ENCODE data around the gene NUCKS1.
A peak's percentile ranks its signal among the peaks of the same experiment; 100 is the strongest.
"Not testable (repeated sequence)": the region's sequence is repeated elsewhere in the genome, so short reads cannot be mapped to it uniquely, and the experiment has no call there.

Gene NUCKS1

DNA sequence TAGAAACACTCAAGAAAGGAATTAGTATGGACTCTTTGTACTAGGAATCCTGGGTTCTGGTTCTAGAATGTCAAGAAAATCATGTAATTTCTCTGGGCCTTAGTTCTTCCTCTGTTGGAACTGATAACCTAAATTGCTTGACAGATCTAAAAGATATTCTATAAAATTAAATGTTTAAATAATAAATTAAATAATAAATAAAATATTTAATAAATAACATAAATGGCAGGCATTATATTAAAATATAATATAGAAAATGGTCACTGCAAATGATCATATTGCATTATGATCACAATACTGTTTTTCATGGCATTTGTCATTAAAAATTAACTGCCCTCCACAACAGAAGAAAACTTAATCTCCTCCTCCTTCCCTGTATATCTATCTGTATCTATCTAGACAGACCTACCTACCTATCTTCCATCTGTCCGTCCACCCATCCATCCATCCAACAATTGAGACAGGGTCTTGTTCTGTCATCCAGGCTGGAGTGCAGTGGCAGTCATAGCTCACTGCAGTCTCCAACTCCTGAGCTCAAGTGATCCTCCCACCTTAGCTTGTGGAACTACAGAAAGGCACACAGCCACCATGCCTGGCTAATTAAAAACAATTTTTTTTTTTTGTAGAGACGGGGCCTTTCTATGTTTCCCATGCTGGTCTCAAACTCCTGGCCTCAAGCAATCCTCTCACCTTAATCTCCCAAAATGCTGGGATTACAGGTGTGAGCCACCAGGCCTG lies 16.4 kb downstream of the NUCKS1 start:
- no peak for DNase-seq (ENCODE audit: extremely low read depth in 1 of 2, low read depth in 1 of 2)

DNA sequence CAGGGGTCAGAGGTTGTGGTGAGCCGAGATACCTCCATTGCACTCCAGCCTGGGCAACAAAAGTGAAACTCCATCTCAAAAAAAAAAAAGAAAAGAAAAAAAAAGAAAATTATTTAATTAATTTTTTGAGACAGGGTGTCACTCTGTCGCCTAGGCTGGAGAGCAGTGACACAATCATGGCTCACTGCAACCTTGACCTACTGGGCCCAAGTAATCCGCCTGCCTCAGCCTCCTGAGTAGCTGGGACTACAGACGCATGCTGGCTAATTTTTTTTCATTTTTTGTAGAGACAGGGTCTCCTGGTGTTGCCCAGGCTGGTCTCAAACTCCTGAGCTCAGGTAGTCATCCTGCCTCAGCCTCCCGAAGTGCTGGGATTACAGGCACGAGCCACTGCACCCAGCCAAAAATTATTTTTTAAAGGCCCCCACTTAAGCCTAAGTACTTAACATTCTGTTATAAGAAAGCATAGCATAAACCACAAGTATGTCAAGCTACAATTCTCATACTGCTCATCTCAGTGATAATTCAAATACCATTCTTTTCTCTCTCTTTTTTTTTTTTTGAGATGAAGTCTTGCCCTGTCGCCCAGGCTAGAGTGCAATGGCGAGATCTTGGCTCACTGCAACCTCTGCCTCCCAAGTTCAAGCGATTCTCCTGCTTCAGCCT lies 19.9 kb downstream of the NUCKS1 start:
- DNase-seq (ENCODE audit: extremely low read depth in 1 of 2, low read depth in 1 of 2) = no peak

- no peak for DNase-seq (ENCODE audit: extremely low read depth in 1 of 2, low read depth in 1 of 2)
These were observed 23.3 kb downstream of the NUCKS1 start for GRCh38 chr1:205726619-205727125.

DNA sequence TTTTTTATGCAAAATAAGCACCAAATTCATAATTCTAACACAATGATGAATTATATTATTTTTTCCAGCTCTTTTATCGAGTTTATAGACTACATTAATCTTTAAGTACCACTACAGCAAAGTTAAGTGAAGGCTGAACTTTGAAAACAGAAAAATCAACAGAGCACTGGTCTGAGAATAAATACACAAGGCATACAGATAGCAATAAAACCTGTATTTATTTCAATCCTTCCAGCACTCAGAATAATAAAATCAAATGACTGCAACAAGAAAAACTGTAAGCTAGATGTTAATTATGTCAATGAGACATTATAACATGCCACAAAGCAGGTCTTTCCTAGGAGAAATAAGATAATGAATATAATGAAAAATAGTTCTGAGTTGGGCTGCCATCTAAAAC lies 24.5 kb downstream of the NUCKS1 start:
- no peak for DNase-seq (ENCODE audit: extremely low read depth in 1 of 2, low read depth in 1 of 2)

DNA sequence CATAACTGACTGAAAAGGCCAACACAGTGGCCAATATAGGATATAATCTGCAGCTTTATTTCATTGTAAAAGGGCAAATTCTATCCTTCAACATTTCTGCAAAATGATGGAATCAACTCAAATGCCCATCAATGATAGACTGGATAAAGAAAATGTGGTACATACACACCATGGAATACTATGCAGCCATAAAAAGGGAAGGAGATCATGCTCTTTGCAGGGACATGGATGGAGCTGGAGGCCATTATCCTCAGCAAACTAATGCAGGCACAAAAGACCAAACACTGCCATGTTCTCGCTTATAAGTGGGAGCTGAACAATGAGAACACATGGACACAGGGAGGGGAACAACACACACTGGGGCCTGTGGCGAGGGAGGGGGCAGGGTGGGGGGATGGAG lies 29.2 kb downstream of the NUCKS1 start:
- DNase-seq (ENCODE audit: extremely low read depth in 1 of 2, low read depth in 1 of 2) = not testable (repeated sequence)

- DNase-seq (ENCODE audit: extremely low read depth in 1 of 2, low read depth in 1 of 2) = no peak
These were observed 30.2 kb downstream of the NUCKS1 start for GRCh38 chr1:205719762-205720161.

DNA sequence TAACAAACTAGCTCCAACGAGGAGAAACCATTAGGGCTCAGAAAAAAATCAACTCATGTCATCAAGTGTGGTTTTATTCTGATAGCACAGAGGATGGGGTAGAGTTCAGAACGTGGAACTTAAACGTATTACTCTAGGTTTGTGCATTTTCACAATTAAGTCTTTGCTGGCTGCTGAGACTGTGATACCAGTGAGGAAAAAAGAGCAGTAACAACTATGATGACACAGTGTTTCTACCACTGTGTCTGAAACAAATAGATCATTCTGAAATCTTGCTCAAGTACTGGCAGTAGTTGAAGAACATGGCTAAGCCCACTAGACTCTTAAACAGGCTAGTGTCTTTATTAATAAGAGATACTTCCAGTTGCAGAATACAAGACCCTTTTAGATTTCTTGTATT lies 31.0 kb downstream of the NUCKS1 start:
- no peak for DNase-seq (ENCODE audit: extremely low read depth in 1 of 2, low read depth in 1 of 2)

DNA sequence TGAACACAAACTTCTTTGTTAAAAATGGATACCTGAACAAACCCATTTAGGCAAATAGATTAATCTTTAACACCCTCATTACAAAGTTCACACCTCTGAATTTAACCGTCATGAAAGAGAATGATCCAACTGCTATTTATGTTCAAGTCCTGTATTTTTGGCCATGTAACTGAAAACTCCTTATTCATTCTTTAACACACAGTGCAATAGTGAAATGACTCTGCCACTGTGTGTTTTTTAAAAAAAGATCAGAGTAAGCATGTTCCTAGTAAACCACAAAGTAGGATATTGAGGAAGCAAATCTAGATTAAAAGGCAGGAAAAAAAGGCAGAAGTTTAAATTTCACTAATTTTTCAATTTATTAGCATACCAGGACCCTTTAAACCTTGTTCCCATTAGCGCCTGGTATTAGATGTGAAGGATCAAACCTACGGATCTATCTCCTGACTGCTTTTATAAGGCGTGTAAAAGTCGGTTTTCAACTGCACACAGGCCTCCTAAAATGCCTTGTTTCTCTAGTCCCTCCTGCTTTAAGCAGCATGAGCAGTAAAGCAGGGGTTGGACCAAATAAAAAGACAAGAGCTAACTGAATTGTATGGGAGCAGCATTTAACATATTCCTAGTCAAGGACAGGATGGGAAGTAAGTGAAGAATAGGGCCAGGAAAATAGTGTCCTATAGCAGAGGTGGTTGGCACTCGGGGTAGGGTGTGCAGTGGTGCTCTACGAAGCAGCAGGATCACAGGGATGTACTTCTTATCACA lies 33.4 kb downstream of the NUCKS1 start:
- no peak for DNase-seq (ENCODE audit: extremely low read depth in 1 of 2, low read depth in 1 of 2)

DNA sequence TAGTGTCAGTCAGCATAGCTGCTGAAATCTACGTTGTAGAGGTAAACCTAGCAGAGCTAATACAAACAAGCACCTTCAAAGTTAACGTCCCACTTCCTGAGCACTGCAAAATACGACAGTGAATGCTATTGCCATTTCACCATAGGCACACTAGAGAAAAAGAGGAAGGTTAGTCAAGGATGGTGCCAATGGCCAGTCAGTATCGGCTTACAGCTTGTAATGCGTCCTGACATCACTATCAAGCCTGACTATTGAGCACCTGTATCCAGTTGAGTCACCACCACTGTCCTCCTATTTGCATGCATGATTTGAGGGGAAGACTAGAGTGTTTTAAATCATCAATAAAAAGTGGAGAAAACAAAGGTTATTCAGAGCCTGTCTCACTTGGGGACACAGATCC lies 34.4 kb downstream of the NUCKS1 start:
- DNase-seq (ENCODE audit: extremely low read depth in 1 of 2, low read depth in 1 of 2) = no peak

DNA sequence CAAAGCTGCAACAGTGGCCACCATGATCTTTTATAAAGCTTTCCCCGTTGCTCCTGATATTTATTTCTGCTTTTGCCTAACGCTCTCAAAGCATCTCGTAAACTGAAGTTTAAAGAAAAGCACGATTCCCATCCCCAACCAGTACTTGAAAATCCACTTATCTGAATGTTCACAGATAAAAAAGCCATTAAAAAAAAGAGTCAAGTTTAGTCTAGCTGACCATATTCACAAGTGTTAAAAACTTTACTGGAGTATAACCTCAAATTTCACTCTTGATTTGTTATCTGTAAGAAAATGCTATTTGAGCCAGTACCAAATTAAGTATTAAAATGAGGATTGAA lies 35.1 kb downstream of the NUCKS1 start:
- no peak for DNase-seq (ENCODE audit: extremely low read depth in 1 of 2, low read depth in 1 of 2)

DNA sequence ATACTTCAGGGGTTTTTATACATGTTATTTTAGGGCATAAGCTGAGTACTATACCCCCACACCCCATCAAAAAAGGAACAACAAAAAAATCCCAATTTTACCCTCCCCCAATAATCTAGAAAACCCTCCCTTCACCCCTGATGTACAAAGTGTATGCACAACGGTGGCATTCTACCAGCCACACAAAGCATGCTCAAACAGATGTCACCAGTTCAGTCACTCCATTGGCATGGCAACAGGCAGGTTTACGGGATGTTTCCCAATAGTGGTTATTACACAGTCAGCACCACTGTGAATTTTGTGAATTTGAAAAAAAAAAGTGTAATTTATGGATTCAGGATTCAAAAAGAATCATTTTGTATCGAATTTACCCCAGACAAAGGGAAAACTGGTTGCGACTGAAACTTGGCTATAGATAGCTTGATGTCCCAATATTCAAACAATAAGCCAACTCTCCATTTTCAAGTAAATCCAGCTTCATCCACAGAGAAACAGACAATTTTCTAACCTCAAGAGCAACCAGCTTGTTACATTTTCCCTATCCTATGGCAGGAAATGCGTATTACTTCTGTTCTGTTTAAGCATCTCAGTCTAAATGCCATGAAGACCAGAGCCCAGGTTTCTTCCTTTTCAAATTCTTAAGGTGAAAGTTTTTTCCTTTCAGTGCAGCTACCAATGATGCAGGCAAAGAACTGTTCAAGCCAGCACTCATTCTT lies 35.6 kb downstream of the NUCKS1 start:
- no peak for DNase-seq (ENCODE audit: extremely low read depth in 1 of 2, low read depth in 1 of 2)

DNA sequence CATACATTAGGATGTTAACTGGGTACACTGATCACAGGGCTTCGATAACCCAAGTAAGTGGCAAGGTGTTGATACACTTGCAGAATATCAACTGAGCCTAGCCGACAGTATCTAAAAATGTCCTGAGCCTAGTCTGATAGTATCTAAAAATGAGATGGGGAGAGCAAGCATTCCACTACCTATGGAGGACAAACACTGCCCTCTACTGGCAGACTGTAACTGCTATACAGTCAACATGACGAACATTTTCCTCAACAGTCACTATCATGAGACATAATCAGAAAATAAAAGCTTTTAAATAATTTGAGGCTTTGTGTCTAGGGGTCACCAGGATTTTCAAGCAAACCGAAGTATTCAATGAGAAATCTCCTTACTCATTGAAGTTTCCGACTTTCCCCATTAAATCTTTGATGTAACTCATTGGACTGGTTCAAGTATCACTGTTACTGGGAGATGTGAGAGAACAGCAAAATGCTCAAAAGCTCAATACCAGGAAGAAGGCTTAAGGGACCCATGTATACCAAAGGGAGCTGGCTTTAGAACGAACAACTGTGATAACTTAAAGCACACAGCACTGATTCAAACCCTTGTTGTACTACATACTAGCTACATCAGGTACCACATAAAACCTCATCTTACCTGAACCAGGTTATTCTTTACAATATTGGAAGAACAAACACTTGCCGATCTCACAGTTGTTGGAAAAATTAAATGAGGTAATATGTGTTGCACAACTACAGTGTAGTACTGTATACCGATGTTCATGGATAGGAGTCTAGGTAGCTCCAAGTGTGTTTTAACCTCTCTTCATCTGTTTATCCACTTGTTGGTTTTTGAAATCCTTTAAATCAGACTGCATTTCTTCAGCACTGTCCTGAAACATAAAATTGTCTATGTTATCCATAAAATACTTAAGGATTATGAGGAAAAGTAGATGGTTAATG lies 38.6 kb downstream of the NUCKS1 start:
- DNase-seq (ENCODE audit: extremely low read depth in 1 of 2, low read depth in 1 of 2) = peak in 1 of 2 donors; percentile 38

GRCh38 chr1:205710201-205711062 lies 39.5 kb downstream of the NUCKS1 start:
- no peak for DNase-seq (ENCODE audit: extremely low read depth in 1 of 2, low read depth in 1 of 2)

- no peak for DNase-seq (ENCODE audit: extremely low read depth in 1 of 2, low read depth in 1 of 2)
These were observed 40.3 kb downstream of the NUCKS1 start for GRCh38 chr1:205709640-205710039.

- no peak for DNase-seq (ENCODE audit: extremely low read depth in 1 of 2, low read depth in 1 of 2)
These were observed 41.0 kb downstream of the NUCKS1 start for GRCh38 chr1:205709059-205709398.

DNA sequence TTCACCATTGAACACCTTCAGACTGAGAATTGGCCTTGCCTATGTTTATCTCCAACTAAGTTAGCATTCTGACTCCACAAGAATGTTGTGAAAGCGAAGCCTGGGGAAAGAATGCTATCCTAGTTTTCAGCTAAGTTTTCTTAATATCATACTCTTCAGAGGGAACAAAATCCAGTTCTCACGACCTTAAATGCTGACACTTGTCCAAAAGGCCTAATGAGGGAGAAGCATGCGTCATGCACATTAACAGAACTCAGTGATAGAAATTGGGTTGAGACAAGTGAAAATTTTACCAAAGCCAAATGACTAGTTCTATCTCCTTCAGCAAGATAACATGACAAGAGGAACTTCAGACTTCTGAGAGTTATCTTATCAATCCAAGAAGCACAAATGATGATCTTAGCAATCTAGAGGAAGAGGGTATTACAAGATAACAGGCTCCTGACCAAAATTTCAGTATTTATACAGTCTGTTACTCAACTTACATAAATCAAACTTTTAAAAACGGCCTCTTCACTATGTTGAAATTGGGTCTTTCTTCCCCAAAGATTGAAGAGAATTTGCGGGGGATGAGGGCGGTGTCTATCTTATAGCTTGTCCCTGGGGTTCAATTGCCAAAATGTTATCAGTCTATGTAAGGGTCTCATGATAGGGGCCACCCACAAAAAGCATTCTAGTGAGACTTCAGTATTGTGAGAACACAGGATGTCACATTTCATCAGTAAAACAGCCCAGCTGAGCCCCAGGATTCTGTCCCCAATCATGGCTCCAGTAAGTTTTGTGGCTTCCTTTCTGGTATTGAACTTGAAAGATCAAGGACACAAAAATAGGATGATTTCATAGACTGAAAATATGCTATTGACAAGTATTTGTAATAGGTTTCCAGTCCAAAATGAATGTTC lies 43.1 kb downstream of the NUCKS1 start:
- DNase-seq (ENCODE audit: extremely low read depth in 1 of 2, low read depth in 1 of 2) = no peak

DNA sequence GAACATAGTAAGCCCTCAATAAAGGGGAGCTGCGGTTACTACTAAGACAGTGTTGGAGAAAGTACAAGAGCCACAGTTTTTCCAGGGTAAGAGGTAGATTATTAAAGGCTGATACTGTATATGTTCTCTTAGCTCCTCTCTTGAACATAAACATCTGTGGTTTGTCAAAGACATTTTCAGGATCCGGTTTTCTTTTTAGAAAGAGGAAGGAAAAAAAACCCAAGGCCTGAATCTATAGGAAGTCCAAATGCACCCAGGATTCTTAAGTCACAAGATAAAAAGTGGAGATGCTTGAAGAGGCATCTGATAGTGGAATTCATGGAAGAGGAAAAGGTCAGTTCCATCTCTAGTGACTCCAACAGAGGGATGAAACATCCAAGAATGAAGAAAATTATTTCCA lies 45.1 kb downstream of the NUCKS1 start:
- no peak for DNase-seq (ENCODE audit: extremely low read depth in 1 of 2, low read depth in 1 of 2)

GRCh38 chr1:205703072-205703471 lies 46.9 kb downstream of the NUCKS1 start:
- no peak for DNase-seq (ENCODE audit: extremely low read depth in 1 of 2, low read depth in 1 of 2)

All from stimulated activated CD8-positive, alpha-beta memory T cell treated with anti-CD3 and anti-CD28 coated beads, Interleukin-7, amount 100 ng/mL, for 48 hours (primary cell).